ENCODE measurements around the gene TPRN. TPM values are rescaled to one million over a fixed set of nuclear protein-coding genes. Genes with fewer than 3 reads are reported as not detected.

TPRN gene
- total and polyA plus RNA-seq, 2 of the 4 experiments (the other 2 are of a cell fraction) = 1.8 to 5.3 TPM

- H2BK120ac ChIP-seq (ENCODE audit: low read depth, low read length) = no peak within 1 kb of the TSS
- H2AK5ac ChIP-seq (ENCODE audit: low read depth, low read length) = no peak within 1 kb of the TSS
- no peak within 1 kb of the TSS for H4K8ac ChIP-seq (ENCODE audit: low read depth in 2 of 2, low read length in 2 of 2)
- H3K27ac ChIP-seq (ENCODE audit: insufficient read depth, low read length) = no peak within 1 kb of the TSS
- H3K18ac ChIP-seq (ENCODE audit: low read depth, low read length) = no peak within 1 kb of the TSS
- H3K4me1 ChIP-seq (ENCODE audit: control insufficient read depth, insufficient read depth, low read length) = peaks cover 4% of the 10 kb centered on the region; the same call in 1 of the 2 replicates
- H2BK15ac ChIP-seq (ENCODE audit: low read depth, low read length) = no peak within 1 kb of the TSS
- H3K9me1 ChIP-seq (ENCODE audit: insufficient read depth, low read length) = no peaks in the 10 kb centered on the region
- dilution Hi-C loops (cut with HindIII; ENCODE audit: low sequenced_read_pairs, unreplicated experiment) = no loop called here
- in situ Hi-C loops (cut with MboI; ENCODE audit: low sequenced_read_pairs) = no loop called here
- no TSS peak for BruUV-seq (replicated peaks)
- no peak for ATAC-seq (ENCODE audit: low read depth)
- H2AFZ ChIP-seq (replicated peaks; ENCODE audit: low read length, poor library complexity) = peak within 1 kb of the TSS; percentile 75
- ChIA-PET CTCF (no interaction called here), POLR2A (ENCODE audit: unreplicated experiment) (no interaction called here)
- intact Hi-C loops (cut with micrococcal nuclease) = no loop called here
- no peaks in the 10 kb centered on the region for H3K79me1 ChIP-seq (ENCODE audit: low read depth in 1 of 2, low read length in 2 of 2)
- TF ChIP-seq NFE2L2 (IDR thresholded peaks at IDR 0.05; ENCODE audit: low read depth, low read length) (no peak), CEBPB (IDR thresholded peaks at IDR 0.05; ENCODE audit: low read depth, low read length) (no peak), CHD1 (IDR thresholded peaks at IDR 0.05; ENCODE audit: low read depth, low read length) (no peak), MXI1 (IDR thresholded peaks at IDR 0.05; ENCODE audit: borderline replicate concordance, low read depth, low read length) (no peak), USF2 (IDR thresholded peaks at IDR 0.05; ENCODE audit: low read depth, low read length) (no peak), RFX5 (IDR thresholded peaks at IDR 0.05; ENCODE audit: low read depth, low read length) (no peak), FOS (IDR thresholded peaks at IDR 0.05; ENCODE audit: low read depth, low read length) (no peak), MAFK (IDR thresholded peaks at IDR 0.05; ENCODE audit: low read depth, low read length) (no peak), RAD21 (IDR thresholded peaks at IDR 0.05; ENCODE audit: low read length) (no peak), SMC3 (IDR thresholded peaks at IDR 0.05; ENCODE audit: low read depth, low read length) (no peak)
- TF ChIP-seq, protein P1, sequence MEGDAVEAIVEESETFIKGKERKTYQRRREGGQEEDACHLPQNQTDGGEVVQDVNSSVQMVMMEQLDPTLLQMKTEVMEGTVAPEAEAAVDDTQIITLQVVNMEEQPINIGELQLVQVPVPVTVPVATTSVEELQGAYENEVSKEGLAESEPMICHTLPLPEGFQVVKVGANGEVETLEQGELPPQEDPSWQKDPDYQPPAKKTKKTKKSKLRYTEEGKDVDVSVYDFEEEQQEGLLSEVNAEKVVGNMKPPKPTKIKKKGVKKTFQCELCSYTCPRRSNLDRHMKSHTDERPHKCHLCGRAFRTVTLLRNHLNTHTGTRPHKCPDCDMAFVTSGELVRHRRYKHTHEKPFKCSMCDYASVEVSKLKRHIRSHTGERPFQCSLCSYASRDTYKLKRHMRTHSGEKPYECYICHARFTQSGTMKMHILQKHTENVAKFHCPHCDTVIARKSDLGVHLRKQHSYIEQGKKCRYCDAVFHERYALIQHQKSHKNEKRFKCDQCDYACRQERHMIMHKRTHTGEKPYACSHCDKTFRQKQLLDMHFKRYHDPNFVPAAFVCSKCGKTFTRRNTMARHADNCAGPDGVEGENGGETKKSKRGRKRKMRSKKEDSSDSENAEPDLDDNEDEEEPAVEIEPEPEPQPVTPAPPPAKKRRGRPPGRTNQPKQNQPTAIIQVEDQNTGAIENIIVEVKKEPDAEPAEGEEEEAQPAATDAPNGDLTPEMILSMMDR (conservative IDR thresholded peaks at IDR 0.05; ENCODE audit: low read depth, low read length) = no peak
- H3K4ac ChIP-seq (ENCODE audit: low read depth, low read length) = no peak within 1 kb of the TSS
- H2AK9ac ChIP-seq (replicated peaks; ENCODE audit: low read depth, low read length, poor library complexity) = peak within 1 kb of the TSS; percentile 13
- no peak within 1 kb of the TSS for H3K9ac ChIP-seq (ENCODE audit: low read depth, low read length)
- no peak within 1 kb of the TSS for H3K56ac ChIP-seq (ENCODE audit: extremely low read depth, insufficient read depth, low read length)
- no peak within 1 kb of the TSS for H4K5ac ChIP-seq (ENCODE audit: low read depth, low read length)
- H3K36me3 ChIP-seq (ENCODE audit: control insufficient read depth, insufficient read depth, low read length) = no peaks in the 10 kb centered on the region
- no peak within 1 kb of the TSS for H4K91ac ChIP-seq (ENCODE audit: insufficient read depth, low read depth, low read length)
- 0 out of 2 replicates have a peak within 1 kb of the TSS, but pooled peaks have one; percentile 7 for H3K4me3 ChIP-seq (ENCODE audit: insufficient read depth, low read depth, low read length)
- no peaks in the 10 kb centered on the region for H3K9me3 ChIP-seq (ENCODE audit: control insufficient read depth, insufficient read depth, low read length)
- H3K4me2 ChIP-seq (ENCODE audit: low read depth, low read length) = peak within 1 kb of the TSS; percentile 40
- 6% methylated on average over 29 of the region's 41 CpGs; no CpG with 5 or more reads in 1 of the 2 experiments for WGBS, 2 experiments (ENCODE audit: extremely low coverage in 2 of 2, insufficient read length in 1 of 2)
- no peak for DNase-seq
- no peak within 1 kb of the TSS for H2BK5ac ChIP-seq (ENCODE audit: low read depth, low read length, poor library complexity, severe bottlenecking)
- H4K20me1 ChIP-seq (ENCODE audit: insufficient read depth, low read length) = no peaks in the 10 kb centered on the region
- no peak within 1 kb of the TSS for H2BK20ac ChIP-seq (ENCODE audit: low read depth, low read length)
- peaks cover 69% of the 10 kb centered on the region for H3K27me3 ChIP-seq (ENCODE audit: control insufficient read depth, insufficient read depth, low read length)
- no peak within 1 kb of the TSS for H3K14ac ChIP-seq (replicated peaks; ENCODE audit: low read depth, low read length)
- H3K23ac ChIP-seq (ENCODE audit: low read depth, low read length) = no peak within 1 kb of the TSS
Measured at GRCh38 chr9:137169896-137170358, 30.6 kb downstream of the TPRN start, which contains the start of gene LRRC26. Gene LRRC26, minus strand, starts transcription at chr9:137170051. Its CDS starts 108 bp downstream, at chr9:137169943.
